Left cardiac atrium (tissue), 4 donors: ENCODE results near the gene FRMPD2. TPM values are rescaled to one million over a fixed set of nuclear protein-coding genes. Genes with fewer than 3 reads are reported as not detected.
"Not testable (repeated sequence)": the region's sequence is repeated elsewhere in the genome, so short reads cannot be mapped to it uniquely, and the experiment has no call there.

Experiments
- ATAC-seq, 2 donors: fragments of 200-7000 bp; cut with Tn5 transposase; one replicate each; pipeline ENCODE4 v1.9.1; 2020; ENCODE audit warnings: mild to moderate bottlenecking in 2 of 2, moderate library complexity in 2 of 2
- DNase-seq: peaks from one replicate; pipeline ENCODE4 v3.0.0-alpha.2; 2020
- intact Hi-C, 2 donors: fragments of 100-400 bp; cut with DNase I; formaldehyde crosslinking; loops; one replicate each; pipeline versions ENCODE4 v1.14.1 to v1.15.1; 2022 to 2023
- total RNA-seq, 2 donors: library from RNA; stranded (reverse); fragmentation: NEBNext Ultra II Directional; extraction: Animal tissue kit (Norgen Biotek cat#: 25700); gene quantifications; one replicate each; pipeline ENCODE4 v1.2.1, GENCODE V29; 2021
- donor health status: DM: no; HTN: yes; CAD: no.
- donor health status: DM: no; HTN: yes; CAD: no; lungs with severe emphysema.
- donor health status: DM: yes; HTN: yes; CAD: no.
- donor health status: Dilated cardiomyopathy.

Gene FRMPD2
- total RNA-seq, 2 donors from 2014 or later: 6.0 to 7.7 TPM

- no peak for DNase-seq
- no peak for ATAC-seq
- intact Hi-C loops: loop anchor here in 1 of 2 donors (5.0 kb wide), 1 partner anchor 73 kb away; no protein-coding TSS in a partner anchor
Observed at GRCh38 chr10:48290286-48290685, 15.8 kb upstream of the FRMPD2 start.

GRCh38 chr10:48289501-48290238 is 15.2 kb upstream of the FRMPD2 start:
- DNase-seq: peak; percentile 55
- ATAC-seq: peak; percentile 77 to 78
- intact Hi-C loops: loop anchor here in 1 of 2 donors (5.0 kb wide), 1 partner anchor 72 kb away; no protein-coding TSS in a partner anchor

GRCh38 chr10:48288661-48289060 is 14.2 kb upstream of the FRMPD2 start:
- DNase-seq (no peak), ATAC-seq (no peak)
- intact Hi-C loops: no loop called here

- intact Hi-C loops: no loop called here
- DNase-seq (peak; percentile 37), ATAC-seq (peak; percentile 17 to 27)
Observed at GRCh38 chr10:48287417-48288391, 13.2 kb upstream of the FRMPD2 start.

GRCh38 chr10:48286356-48286755 is 11.9 kb upstream of the FRMPD2 start:
- DNase-seq (no peak), ATAC-seq (no peak)
- intact Hi-C loops: no loop called here

- DNase-seq: no peak
Observed at GRCh38 chr10:48285710-48286109, 11.2 kb upstream of the FRMPD2 start.

GRCh38 chr10:48284811-48285210 is 10.3 kb upstream of the FRMPD2 start:
- no peak for ATAC-seq
- intact Hi-C loops: no loop called here
- no peak for DNase-seq

More at GRCh38 chr10:48285710-48286109, 11.2 kb upstream of the FRMPD2 start:
- intact Hi-C loops: no loop called here
- ATAC-seq: peak in 1 of 2 donors; percentile 24

- intact Hi-C loops: no loop called here
- no peak for ATAC-seq
- DNase-seq: no peak
Observed at GRCh38 chr10:48284002-48284546, 9.6 kb upstream of the FRMPD2 start.

GRCh38 chr10:48282829-48283228 is 8.3 kb upstream of the FRMPD2 start:
- DNase-seq: no peak
- intact Hi-C loops: no loop called here
- no peak for ATAC-seq

GRCh38 chr10:48281697-48282096 is 7.2 kb upstream of the FRMPD2 start:
- ATAC-seq, DNase-seq, intact Hi-C loops: not testable (repeated sequence)

- intact Hi-C loops: no loop called here
- ATAC-seq (no peak), DNase-seq (no peak)
Observed at GRCh38 chr10:48279081-48279751, 4.7 kb upstream of the FRMPD2 start.

- DNase-seq (no peak), ATAC-seq (no peak)
- intact Hi-C loops: no loop called here
Observed at GRCh38 chr10:48277093-48277492, 2.6 kb upstream of the FRMPD2 start.

GRCh38 chr10:48273741-48274140 is 755 bp downstream of the FRMPD2 start:
- ATAC-seq: no peak
- no peak for DNase-seq
- intact Hi-C loops: no loop called here

GRCh38 chr10:48272682-48273081 is 1.8 kb downstream of the FRMPD2 start:
- intact Hi-C loops: no loop called here
- DNase-seq (no peak), ATAC-seq (no peak)

GRCh38 chr10:48271047-48271730 is 3.3 kb downstream of the FRMPD2 start:
- intact Hi-C loops: no loop called here
- ATAC-seq (peak in 1 of 2 donors; percentile 76), DNase-seq (no peak)

GRCh38 chr10:48266528-48266927 is 8.0 kb downstream of the FRMPD2 start:
- ATAC-seq: peak in 1 of 2 donors; percentile 69
- DNase-seq: peak; percentile 39
- intact Hi-C loops: no loop called here

- peak; percentile 59 to 66 for ATAC-seq
- intact Hi-C loops: no loop called here
- no peak for DNase-seq
Observed at GRCh38 chr10:48258105-48258504, 16.4 kb downstream of the FRMPD2 start.

- intact Hi-C loops: no loop called here
- ATAC-seq (no peak), DNase-seq (no peak)
Observed at GRCh38 chr10:48257407-48257961, 17.0 kb downstream of the FRMPD2 start.
